Pons (tissue), 1 donor: ENCODE measurements around the gene MMP17.
"Not testable (repeated sequence)": the region's sequence is repeated elsewhere in the genome, so short reads cannot be mapped to it uniquely, and the experiment has no call there.

Experiments
- DNase-seq: peaks from one replicate; pipeline ENCODE4 v3.0.0-alpha.2; 2016; ENCODE audit warnings: low spot score

MMP17 gene

DNA sequence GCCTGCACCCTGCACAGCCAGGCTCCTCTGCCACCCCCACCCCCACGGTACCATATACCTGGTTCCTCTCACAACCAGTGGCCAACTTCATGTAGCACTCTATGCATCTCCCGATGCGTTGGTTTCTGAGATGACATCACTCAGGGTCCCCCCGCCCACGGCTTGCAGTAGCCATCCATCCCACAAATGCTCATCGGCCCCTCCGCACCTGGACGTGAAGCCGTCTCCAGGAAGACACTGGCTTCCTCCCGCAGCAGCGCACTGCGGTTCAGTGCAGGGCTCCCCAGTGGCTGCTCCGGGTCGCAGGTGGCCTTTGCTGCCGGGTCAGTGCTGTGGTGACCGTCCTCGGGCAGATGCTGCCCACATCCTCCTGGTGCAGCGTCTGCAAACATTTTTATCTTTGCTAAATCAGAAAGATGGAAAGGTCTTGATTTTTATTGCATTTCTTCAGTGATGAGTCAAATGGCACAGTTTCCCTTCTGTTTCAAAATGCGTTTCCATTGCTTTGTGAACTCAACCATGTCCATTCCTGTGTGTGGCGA is 27.5 kb upstream of the MMP17 start:
- no peak for DNase-seq

DNA sequence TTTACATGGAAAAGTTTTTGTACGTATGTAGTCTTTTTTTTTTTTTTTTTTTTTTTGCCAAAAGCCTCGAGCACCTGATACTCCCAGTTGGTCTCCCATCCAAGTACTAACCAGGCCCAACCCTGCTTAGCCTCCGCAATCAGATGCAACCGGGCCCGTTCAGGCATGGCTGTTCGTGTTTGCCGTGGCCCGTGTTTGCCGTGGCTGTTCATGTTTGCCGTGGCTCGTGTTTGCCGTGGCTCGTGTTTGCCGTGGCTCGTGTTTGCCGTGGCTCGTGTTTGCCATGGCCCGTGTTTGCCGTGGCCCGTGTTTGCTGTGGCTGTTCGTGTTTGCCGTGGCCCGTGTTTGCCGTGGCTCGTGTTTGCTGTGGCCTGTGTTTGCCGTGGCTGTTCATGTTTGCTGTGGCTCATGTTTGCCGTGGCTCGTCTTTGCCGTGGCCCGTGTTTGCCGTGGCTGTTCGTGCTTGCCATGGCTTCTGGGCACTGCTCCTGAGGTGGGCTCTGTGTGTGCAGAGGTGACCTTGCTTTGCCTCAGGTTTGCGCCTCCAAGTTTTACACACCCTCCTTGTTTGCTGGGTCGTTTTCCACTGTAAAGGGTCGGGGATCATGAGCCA is 26.8 kb upstream of the MMP17 start:
- no peak for DNase-seq

DNA sequence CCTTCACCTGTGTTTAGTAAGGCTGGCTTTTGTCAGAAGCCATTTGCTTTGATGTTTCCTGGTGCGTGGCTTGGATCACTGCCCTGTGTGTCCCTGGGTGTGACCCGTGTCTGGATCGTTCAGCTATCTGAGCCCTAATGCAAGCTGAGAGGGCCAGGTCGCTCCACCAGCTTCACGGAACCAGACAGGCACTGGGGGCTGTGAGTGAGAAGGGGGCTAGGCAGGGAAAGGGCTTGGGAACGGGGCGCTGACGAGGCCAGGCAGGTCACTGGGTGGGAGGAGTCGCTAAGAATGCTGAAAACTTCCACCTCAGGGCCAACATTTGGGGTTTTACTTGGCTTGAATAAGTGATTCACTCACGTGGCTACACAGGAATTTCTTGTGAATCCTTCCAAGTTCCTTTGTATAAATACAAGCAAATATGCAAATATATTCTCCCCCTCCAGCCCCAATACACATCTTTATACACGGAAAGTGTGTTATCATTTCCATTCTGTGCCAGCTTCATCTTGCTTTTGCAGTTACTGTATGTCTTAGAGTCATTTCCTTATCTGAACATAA is 24.2 kb upstream of the MMP17 start:
- no peak for DNase-seq

DNA sequence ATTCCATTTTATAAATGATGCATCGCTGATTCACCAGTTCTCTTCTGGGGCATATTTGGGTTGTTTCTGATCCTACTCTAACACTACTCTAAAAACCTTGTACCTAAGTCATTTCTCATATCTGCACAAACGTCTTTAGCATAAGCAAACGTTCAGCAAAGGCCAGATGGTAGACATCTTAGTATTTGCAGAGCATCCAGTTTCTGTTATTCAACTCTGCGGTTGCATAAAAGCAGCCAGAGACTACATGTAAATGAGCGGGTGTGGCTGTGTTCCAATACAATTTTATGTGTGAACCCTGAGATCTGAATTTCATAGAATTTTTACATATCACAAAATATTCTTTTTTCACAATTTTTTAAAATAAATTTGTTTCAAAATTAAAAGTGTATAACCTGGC is 22.8 kb upstream of the MMP17 start:
- DNase-seq = no peak

DNA sequence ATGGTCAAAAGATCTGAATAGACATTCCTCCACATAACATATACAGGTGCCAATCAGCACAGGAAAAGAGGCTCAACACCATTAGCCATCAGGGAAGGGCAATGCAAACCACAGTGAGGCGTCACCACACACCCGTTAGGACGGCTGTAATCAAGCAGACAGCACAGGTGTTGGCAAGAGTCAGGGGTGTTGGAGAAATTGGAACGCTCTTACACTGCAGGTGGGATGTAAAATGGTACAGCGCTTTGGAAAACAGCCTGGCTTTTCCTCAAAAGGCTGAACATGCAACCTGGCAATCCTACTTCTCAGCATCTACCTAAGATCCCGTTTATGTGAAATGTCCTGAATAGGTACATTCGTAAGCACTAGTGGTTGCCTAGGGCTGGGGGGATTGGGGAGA is 21.5 kb upstream of the MMP17 start:
- no peak for DNase-seq

DNA sequence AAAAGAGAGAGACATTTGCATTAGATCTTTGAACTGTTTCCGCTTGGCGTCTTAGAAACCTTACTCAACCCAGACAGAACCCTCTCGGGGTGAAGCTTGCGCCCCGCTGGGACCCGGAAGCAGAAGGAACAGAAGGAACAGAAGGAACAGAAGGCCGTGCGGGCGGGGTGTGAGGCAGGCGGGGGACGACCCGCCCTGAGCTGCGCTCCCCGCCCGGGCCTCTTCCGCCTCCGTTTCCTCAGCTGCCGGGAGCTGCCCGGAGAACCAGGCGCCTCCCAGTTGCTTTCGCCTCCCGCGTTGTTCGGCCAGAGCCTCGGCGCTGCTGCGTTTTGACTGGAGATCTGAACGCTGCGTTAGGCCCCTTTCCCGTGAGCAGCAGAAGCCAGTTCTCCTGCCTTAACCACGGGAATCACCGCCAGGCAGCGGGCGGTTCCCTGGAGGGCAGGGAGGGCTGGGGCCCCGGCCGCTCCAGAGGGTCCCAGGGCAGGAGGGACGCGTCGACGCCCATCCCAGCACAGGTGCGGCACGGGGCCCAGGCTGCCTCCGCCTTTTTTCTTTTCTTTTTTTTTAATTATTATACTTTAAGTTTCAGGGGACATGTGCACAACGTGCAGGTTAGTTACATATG is 19.3 kb upstream of the MMP17 start:
- no peak for DNase-seq

DNA sequence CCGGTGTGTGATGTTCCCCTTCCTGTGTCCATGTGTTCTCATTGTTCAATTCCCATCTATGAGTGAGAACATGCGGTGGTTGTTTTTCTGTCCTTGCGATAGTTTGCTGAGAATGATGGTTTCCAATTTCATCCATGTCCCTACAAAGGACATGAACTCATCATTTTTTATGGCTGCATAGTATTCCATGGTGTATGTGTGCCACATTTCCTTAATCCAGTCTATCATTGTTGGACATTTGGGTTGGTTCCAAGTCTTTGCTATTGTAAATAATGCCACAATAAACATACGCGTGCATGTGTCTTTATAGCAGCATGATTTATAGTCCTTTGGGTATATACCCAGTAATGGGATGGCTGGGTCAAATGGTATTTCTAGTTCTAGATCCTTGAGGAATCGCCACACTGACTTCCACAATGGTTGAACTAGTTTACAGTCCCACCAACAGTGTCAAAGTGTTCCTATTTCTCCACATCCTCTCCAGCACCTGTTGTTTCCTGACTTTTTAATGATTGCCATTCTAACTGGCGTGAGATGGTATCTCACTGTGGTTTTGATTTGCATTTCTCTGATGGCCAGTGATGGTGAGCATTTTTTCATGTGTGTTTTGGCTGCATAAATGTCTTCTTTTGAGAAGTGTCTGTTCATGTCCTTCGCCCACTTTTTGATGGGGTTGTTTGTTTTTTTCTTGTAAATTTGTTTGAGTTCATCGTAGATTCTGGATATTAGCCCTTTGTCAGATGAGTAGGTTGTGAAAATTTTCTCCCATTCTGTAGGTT is 18.5 kb upstream of the MMP17 start:
- not testable (repeated sequence) for DNase-seq

DNA sequence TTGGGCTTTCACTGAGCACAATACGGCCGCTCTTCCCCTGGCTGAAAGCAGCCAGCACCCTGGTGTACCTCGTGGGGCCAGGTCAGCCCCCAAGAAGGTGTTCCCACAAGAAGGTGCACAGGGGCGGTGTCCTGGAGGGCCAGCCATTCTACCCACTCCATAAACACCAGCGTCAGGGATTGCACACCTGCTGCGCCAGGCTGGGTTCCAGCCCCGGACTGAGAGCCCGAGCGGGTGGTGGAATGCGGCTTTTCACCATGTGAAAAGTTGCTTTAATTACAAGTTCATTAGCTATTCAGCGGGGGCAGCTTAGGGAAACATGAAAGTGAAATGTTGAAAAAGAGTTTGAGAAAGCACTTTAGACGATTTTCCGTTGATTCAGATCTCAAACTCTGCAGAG is 17.5 kb upstream of the MMP17 start:
- no peak for DNase-seq

DNA sequence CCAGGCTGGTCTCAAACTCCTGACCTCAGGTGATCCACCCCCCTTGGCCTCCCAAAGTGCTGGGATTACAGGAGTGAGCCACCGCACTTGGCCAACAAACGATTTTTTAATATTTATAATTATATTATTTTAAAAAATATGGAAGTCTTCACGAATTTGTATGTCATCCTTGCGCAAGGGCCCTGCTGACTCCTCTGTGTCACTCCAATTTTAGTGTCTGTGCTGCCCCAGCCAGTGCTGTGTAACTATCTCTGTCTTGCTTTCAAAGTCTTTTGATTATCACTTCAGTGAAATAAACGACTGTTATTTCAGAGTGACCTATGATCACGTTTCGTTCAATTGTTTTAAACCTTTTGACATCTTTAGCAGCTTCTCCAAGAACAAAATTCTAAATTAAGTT is 13.1 kb upstream of the MMP17 start:
- DNase-seq = no peak

DNA sequence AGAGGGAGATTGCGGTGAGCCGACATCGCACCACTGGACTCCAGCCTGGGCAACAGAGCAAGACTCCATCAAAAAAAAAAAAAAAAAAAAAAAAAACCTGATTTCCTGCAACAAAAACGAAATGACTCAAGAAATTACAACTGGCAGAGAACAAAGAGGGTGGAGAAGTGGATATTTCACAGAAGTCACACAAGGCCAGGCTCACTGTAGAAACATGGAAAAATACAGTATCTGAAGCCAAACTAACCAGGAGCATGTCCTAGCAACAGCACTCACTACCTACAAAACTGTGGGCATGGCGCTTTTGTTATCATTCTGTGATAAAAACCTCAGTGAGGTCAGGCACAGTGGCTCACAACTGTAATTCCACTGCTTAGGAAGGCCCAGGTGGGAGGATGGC is 11.7 kb upstream of the MMP17 start:
- no peak for DNase-seq

DNA sequence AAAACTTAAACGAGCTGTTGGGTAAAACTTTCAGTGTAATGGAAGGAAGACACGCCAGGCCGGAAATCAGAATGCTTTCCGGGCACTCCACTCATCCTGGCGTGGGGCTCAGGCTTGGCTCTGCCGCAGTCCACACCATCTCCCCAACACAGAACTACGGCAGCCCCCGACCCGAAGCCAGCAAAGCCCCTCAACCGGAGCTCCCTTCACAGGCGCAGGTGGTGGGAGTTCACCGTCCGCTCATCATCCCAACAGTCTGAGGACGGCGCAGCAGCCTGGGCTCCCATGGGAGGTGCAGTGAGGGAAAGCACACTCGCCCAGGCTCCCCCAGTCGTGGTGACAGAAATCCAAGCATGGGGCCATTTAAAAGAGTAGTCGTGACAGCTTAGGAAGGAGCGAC is 11.0 kb upstream of the MMP17 start:
- DNase-seq = no peak

DNA sequence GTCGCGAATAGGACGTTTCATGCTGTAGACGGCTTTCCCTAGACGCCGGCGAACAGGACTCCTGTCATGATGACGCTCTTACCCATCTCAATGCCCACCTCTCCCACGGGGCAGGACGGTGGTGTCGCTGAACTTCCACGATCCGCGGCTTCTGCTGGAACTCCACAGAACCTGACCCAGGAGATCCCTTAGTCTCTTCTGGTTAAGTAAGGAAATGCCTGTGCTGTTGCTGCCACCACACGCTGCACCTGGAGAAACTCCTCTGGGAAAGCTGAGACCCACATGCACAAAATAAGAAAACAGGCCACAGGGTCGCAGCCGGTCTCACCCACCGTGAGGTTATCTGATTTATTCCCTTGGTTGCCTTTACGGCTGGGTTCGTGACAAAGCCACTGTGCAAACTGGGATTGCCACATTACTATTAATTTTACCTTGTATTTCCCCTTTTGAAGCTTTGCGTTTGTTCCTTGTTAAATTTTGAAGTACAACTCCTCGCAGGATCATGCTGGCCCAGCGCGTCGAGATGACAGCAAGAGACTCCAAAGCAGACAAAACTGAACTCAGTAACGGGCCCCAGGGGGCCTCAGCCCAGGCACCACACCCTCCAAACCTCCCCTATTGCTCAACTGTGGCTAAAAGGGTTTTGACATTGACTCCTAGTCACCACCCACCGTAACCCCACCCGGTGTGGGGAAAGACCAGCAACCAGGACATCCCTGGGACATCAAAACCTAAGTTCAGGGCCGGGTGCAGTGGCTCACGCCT is 9.2 kb upstream of the MMP17 start:
- DNase-seq = no peak

DNA sequence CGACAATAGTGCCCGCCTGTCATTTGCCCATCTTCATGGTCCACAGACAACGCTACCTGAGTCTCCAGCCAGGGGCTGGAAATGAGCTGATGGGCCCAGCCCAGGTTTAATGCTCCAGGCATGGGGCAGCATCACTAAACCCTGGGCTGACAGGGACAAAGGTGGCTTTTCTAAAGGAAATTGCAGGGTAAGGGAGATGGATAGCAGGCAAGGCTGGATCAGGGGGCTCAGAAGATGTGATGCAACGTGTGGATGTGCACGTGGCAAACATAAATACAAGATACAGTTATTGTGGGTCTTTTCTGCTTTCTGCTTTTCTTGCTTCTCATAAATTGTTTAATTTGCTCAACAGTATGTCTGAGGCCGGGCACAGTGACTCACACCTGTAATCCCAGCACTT is 3.7 kb upstream of the MMP17 start:
- DNase-seq = no peak

DNA sequence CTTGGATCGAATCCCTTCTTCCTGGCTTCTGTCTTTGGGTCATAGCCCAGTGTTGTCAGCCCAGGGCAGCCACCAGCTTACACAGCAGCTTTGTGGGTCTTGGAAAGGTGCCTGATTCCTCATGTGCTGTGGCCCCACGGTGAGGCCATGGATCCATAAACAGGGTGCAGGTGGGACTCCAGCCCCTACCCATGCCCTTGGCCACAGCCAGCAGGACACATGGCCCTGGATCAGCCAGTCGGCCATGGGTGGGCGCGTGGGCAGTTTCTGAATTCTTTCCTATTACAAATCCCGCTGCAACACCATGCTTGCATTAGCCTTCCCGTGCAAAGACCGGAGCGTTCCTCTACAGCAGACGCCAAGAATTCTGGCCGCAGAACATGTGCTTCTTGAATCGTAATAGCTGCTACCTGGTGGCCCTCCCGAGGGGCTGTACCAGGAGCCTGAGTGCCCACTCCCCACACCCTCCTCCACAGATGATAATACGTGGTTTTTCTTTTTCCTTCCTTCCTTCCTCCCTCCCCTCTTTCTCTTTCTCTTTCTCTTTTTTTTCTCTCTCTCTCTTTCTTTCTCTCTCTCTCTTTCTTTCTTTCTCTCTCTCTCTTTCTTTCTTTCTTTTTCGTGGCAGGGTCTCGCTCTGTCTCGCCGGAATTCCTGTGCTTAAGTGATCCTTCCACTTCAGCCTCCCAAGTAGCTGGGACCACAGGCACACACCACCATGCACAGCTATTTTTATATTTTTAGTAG is 2.9 kb upstream of the MMP17 start:
- DNase-seq = peak; percentile 27

DNA sequence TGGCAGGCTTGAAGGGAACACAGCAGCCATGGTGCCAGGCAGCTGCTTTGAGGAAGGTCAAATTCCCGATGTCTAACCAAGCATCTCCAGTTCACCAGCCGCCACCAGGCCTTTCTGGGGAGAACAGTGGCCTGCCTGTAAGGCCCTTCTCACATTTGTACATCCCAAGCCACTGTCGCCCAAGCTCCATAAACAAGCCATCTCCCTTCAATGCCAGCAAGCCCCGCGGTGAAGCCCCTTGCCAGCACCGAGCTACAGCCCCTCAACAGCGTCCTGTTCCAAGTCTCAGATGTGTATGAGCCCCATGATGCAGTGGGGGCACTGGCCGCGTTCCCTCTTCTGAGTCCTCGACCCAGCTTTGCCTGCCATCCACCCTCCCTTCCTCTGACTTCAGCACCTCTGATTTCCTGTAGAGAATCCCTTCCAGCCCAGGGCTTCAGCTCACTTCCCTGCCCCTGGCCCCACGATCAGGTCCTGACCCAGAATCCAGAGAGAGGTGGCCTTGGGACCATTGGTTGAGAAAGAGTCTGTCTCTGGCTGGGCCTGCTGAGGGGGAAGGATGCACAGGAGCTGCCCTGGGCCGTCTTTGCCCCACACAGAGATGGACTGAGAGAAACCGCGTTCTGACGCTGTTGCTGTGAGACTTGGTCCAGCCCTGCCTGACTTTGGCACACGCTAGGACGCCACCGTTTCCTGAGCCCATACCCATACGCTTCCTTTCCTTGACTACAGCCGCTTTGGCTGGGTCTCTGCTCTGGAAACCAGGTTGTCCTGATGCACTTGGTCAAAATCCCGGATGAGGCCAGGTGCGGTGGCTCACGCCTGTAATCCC is 1.9 kb upstream of the MMP17 start:
- no peak for DNase-seq

DNA sequence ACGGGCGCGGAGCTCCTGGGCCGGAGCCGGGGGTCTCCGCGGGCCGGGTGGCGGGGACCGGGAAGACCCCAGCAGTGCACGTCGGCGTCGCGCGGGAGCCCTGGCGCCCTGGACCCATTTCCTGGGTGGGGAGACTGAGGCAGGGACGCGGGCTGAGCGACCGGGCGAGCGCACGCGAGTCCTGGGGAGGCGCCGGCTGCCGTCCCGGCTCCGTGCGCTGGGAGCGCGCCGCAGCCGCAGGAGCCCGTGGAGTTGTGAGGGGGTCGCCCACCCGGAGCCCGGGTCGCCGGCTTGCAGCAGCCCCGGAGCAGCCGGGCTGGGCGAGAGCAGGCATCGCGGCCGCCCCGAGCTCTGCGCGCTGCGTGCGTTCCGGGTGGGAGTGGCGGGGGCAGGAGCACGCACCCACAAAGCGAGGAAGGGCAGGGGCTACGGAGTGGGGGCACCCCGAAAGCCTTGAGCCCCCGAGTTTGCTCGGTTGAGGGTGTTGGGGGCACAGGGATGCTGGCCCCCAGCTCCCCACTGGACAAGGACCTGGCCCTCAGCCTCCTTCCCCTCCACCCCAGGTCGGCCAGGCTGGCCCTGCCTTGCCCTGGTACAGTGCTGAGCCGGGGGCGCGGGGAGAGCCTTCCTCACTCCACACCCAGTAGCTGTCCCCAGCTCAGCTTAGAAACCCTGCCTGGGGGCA is 620 bp downstream of the MMP17 start:
- no peak for DNase-seq

DNA sequence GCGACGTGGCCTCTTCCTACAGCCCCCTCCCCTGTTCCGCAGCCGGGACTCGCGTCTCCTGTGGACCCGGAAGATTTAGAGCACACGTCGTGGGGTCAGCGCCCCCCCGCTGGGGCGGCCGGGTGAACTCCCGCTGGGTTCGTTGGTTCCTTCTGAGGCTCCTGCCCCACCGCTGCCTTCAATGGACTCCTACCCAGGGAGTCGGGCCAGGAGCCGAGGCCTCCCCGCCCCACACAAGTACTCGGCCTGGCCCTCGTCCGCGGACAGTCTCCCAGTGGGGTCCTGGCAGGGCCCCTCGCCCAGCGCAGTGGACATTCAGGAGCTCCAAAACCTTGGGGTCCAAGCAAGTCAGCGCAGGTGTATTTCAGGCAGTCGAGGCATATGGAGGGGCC is 1.2 kb downstream of the MMP17 start:
- DNase-seq = no peak

DNA sequence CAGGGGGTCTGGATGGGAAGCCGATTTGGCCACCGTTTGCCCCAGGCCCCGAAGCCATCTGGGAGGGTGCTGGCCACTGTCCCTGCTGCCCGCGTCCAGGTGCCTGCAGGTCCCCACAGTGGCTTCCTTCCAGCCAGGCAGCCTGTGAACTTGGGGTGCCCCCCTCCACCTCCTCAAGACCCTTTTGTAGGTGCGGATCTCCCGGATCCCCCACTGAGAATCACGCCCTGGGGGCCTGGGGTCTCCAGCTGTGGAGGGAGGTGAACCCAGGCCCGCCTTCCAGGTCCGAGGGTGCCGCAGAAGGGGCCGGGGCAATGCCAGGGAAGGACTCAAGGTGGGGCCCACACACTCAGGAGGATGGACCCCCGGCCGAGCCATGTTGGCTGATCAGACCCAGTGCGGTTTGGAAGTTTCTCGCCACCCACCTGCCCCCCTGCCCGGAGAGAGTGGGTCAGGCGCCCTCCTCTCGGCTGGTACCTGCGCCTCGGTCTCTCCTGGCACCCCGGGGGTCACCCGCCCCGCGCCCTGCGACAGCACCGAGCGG is 1.7 kb downstream of the MMP17 start:
- DNase-seq = no peak

DNA sequence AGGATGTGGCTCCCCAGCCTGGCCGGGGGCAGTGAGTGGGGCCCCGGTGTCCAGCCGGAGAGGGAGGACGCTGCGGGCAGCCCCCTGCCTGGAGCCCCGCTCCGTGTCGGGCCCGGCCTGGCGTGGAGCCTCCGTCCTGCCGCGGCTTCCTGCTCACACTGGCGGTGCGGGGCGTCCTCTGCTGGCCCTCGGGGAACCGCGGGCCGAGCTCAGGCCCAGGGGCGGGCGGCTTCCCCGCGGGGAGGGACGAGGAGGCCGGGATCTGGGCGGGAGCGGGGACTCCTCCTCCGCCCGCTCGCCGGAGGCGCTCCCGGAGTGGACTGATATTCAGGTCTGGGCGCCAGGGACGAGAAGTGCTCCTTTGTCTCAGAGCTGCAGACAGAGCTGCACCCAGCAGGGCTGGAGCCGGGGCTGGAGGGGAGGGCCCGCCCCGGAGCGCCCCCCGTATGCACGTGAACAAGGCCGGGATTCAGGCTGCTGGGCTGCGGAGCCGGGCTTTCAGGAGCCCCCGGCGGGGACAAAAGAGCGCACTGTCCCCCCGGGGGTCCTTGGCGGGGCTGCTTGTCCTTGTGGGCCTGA is 2.2 kb downstream of the MMP17 start:
- peak; percentile 60 for DNase-seq
